HG02610 (cell line): ENCODE data around the gene CLHC1.
"Not testable (repeated sequence)": the region's sequence is repeated elsewhere in the genome, so short reads cannot be mapped to it uniquely, and the experiment has no call there.

Source experiments
- ATAC-seq: cut with Tn5 transposase; IDR thresholded peaks from one replicate; pipeline ENCODE4 v1.9.1; 2021; ENCODE audit warnings: mild to moderate bottlenecking, moderate library complexity; ENCODE audit not compliant: unreplicated experiment

The CLHC1 gene

DNA sequence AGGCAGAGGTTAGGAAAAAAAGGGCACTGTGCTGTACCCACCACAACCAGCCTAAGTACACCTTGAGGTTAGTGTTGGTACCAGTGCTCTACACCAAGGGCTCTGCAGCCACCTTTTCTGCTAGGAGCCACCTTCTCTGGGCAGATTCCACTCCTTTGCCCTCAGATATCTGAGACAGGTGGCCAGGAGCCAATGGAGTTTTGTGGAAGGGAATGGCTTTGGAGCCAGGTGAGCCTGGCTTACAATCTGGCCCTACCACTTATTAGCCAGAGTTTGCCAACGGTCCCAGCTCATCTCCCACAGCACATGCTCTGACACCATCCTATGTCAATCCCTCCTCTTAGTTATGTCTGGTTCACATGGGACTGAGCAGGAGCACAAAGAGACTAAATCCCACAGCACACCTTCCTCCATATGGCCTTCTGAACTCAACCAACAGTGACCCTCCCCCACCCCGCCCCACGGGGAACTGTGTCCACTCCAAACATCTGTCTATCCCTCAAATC lies 77.5 kb downstream of the CLHC1 start:
- ATAC-seq: no peak

DNA sequence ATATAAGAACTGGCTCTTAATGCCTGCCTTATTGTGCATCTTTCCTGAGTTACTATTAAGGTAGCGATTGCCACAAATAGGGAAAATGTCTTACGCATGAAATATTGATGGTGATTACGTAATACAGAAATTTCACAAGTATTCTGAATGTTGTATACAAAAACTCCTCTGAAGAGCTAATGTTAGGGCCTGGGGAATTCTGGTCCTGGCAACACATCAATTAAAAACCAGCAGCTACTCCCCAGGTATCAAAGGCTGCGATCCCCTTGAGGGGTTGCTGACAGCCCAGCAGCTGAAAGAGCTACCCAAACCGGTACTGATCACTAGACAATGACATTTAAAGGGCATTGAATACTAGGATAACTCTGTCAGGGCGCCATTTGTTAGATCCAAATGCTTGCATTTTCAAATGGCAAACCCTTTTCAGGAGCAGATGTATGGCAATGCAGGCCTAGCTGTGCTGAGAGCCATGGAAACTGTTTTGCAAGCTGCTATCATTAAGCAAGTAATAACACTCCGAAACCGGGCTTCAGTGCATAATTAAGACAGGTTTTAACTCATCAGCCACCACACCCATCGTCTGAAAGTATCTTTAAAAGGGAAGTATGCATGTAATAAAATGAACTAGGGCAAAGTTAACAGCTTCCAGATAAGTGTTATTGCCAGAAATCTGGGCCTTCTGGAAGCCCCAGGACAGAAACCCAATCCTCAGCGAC lies 78.4 kb downstream of the CLHC1 start:
- no peak for ATAC-seq

DNA sequence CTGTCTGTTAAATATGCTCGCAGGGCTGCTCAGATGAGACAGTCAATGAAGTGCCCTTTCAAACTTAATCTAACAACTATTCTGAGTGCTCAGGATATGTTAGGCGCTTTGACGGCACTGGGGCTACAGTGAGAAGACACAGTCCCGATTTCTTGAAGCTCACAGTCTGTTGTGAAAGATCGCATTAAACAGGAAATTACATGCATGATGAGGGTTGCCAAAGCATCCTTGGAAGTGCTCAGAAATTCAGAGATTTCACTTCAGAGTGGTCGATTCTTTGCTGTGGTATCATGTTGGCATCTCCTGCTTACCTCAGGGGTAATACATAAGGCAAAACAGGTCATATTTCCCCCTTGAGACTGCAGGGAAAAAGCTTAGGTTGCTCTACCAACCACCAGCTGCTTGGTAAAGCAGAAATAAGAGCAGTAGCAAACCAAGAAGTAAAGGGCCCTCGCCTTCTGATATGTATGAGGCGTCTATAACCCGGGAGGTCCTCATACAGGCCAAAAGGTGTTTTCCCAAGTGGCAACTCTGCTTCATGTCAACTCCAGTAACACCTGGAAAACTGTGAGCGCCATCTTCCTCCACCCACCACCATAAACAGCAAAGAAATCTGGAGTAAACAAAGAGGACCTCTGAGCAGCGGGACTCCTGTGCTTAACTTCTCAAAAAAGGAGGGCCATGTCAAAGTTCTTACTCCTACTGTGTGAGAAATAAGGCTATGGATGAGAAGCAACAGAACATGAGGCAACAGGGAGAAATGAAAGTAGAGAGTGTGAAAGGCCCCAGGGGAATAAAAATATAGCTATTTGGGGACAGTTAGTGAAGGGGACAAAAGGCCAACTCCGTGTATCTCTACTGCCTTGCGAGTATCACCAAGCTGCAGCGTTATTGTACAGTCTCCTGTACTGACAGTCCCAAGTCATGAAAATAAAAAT lies 79.3 kb downstream of the CLHC1 start:
- no peak for ATAC-seq

DNA sequence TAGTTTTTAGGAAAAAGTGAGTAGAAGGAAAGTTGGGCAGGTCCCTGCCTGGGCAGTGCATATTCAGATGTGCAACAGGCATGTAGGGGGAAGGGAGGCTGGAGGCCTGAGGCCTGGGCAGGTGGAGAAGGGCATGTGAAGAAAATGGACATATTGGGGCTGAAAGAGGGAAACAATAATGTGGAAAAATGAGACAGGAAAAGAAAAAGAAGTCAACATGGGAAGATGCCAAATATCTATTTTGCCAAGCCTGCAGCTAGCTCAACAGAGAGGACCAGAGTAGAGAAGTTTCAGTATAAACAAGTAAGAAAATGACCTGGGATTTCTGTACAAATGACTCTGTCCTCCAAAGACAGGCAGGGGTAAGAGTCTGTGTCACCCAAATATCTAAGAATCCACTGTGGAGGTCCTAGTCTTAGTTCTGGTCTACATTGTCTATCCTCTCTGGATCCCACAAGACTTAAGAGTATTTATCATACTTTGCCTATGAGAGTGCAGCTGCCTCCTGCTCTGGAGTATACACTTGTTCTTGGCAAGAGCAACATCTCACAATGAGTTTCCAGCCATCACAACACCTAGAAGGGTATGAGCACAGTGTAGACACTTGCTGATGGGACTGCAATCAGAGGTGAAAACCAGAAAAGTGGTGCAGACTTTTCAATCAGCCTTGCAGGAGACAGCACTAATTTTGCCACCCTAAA lies 80.2 kb downstream of the CLHC1 start:
- ATAC-seq: no peak

DNA sequence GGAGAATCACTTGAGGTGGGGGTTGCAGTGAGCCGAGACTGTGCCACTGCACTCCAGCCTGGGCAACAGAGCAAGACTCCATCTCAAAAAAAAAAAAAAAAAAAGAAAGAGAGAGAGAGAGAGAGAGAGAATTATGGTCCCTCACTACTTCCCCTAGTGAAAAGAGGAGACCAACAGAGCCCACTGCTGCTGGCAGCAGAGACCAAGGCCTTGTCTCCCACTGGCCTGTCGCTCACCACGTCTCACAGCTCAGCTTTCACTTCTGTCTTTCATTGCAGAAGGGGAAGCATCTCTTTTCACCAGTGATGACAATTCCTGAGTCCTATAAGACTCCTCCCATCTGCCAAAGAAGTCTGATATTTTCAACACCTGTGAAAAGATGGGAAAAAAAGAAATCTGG lies 81.3 kb downstream of the CLHC1 start:
- ATAC-seq: peak; percentile 50

DNA sequence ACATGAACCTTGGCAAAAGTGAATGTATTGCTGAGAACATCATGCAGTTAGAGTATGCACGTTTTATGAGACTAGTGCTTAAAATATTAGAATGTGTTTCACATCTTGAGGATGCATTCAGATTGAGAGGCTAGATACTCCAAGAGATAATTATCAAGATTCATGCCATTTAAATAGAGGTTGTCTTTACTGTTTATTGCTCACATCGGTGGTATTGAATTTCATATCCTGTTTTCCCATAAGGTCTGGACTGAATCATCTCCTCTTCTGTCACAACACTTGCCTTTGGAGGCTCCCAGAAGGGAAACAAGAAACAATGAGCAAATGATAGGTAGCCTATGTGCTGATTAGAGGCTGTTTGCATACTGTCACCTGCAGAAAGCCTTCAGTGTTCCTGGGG lies 83.8 kb downstream of the CLHC1 start:
- ATAC-seq: no peak

DNA sequence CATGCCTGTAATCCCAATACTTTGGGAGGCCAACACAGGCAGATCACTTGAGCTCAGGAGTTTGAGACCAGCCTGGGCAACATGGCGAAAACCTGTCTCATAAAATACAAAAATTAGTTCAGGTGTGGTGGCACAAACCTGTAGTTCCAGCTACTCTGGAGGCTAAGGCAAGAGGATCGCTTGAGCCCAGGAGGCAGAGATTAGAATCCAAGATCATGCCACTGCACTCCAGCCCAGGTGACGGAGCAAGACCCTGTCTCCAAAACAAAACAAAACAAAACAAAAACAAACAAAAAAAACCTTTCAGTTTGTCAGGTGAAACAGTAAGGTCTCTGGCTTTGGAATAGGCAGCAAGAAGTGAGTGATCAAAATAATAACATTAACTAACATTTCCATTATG lies 84.6 kb downstream of the CLHC1 start:
- no peak for ATAC-seq

DNA sequence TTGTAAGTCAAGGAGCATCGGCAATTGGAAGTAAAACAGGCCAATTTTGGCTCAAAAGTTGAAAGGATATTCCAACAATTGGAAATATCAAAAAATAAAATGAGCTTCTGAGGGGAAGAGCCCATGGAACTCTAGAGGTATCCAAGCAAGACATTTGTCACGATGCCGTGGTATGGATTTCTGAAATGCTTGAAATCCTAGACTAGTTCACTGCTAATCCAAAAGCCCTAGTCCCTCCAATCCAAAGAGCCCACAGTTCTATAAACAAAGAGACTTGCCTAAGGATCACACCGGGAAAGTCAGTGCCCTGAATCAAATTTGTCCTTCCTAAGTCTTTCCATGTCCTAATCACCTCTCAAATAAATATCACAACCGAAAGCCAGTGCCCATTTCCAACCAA lies 85.1 kb downstream of the CLHC1 start:
- ATAC-seq: no peak

DNA sequence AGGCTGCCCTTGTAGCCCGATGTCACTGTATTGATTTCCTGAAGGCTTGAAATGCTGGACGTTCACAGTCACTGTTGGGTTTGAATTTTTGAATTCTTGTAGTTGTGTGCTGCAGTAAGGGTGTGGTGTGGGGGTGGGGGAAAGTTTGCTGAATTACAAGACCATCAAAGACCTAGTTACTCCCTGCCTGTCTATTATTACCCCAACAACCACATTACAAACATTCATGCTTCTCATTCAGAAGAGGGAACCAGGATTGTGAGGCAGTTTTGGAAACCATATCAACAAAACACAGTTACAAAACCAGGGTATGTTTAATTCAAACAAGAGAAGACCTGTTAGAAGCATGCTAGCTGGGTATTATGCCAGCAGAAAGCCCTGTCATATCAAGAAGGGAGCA lies 85.8 kb downstream of the CLHC1 start:
- no peak for ATAC-seq

DNA sequence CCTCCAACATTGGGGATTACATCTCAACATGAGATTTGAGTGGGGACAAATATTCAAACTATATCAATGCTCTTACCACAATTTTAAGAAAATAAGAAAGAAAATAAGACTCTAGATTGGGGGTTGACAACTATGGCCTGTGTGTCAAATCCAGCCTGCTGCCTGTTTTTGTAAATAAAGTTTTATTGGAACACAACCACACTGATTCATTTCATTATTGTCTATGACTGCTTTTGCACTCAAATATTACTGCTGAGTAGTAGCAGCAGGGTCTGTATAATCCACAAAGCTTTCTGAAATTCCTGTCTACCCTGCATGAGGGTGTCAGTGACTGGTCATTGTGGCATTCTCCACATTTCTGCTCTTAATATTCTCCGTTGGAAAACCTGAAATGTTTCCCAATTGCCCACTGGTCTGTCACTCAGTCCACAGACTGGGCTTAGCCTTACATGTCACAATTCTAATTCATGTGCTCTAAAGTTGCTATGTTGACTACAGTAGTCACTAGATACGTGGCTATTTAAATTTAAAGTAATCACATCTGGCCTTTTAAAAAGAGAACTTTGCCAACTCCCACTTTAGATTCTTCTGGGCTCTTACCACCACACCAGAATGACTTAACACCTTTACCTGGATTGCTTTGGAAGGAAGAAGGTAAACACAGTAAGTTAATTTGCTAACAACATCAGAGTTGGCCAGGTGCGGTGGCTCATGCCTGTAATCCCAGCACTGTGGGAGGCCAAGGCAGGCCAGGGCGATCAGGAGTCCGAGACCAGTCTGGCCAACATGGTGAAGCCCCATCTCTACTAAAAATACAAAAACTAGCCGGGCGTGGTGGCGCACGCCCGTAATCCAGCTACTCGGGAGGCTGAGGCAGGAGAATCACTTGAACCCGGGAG lies 86.9 kb downstream of the CLHC1 start:
- ATAC-seq: no peak

DNA sequence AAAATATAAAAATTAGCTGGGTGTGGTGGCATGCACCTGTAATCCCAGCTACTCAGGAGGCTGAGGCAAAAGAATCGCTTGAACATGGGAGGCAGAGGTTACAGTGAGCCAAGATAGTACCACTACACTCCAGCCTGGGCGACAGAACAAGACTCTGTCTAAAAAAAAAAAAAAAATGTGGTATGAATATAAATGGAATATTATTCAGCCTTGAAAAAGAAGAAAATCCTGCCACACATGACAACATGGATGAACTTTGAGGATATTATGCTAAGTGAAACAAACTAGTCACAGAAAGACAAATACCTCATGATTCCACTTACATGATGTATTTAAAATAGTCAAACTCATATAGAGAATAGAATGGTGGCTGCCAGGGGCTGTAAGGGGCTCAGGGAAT lies 88.4 kb downstream of the CLHC1 start:
- not testable (repeated sequence) for ATAC-seq

DNA sequence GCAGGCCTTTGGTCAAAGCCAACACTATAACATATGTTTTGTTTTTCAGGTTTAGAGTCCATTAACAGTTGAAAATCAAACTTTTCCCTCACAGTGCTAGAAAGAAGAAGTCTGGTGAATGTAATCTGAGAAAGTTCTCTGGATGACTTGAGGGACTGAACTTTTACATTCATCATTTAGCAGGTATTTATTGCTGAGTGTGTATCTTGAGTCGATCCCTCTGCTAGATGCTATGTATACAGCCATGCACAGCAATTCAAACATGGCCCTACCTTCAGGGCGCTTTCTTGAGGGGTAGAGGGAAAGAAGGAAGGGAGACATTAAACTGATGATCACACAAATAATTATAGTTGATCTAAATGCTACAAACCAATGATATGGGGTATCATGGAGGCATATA lies 89.6 kb downstream of the CLHC1 start:
- no peak for ATAC-seq

DNA sequence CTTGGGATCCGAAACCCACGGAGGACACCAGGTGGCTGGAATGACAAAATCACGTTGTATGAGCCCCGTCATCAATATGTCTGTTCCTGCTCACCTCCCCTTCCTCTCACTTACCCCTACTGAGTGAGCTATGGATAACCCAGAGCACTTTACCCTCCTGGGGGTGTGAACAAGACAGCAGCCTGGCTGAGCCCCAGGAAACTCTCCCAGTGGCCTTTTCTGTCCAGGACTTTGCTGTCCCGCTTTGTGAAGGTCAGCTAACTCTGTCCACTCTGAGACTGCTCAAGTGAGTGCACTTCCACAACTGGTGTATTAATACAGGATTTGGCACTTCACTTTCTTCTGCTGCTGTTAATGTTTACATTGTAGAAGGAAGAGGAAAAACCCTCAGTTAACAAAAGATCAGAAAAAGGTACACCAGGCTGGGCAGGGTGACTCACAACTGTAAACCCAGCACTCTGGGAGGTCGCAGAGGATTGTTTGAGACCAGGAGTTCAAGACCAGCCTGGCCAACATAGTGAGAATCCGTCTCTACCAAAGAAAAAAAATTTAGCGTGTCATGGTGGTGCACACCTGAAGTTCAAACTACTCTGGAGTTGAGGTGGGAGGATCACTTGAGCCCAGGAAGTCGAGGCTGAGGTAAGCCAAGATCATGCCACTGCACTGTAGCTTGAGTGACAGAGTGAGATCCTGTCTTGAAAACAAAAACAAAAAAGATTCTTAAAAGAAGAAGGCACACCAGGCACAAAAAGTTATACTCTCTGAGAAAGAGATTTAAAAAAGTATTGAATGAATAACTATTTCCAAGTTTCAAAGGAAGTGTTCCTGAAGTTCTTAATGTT lies 90.3 kb downstream of the CLHC1 start:
- no peak for ATAC-seq

DNA sequence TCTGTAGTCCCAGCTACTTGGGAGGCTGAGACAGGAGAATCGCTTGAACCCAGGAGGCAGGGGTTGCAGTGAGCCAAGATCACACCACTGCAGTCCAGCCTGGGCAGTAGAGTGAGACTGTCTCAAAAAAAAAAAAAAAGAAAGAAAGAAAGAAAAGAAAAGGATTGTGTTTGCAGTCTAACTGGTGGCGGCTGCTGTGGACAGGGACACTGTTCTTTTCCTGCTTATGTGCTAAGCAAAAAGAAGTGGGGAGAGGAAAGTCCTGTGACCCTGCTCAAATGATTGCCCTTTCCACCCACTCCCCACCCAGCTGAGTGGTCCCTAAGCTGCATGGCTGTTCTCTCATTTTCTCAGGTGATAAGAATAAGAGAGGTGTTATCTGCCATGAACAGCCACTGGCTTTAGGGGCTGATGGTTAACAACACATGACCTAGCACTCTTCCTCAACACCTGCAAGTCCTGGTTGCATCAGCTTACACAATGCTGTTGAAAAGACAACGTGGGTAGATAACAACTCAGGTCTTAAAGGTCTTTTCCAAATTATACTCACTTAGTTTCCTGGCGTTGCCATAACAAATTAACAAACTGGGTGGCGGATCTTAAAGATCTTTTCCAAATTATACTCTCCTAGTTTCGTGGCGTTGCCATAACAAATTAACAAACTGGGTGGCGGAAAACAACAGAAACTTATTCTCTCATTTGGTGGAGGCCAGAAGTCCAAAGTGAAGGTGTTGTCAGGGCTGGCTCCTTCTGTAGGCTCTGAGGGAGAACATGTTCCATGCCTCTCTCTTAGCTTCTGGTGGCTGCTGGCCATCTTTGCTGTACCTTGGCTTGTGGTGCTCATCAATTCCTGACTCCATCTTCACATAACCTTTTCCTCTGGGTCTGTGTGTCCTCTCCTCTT lies 91.5 kb downstream of the CLHC1 start:
- no peak for ATAC-seq

DNA sequence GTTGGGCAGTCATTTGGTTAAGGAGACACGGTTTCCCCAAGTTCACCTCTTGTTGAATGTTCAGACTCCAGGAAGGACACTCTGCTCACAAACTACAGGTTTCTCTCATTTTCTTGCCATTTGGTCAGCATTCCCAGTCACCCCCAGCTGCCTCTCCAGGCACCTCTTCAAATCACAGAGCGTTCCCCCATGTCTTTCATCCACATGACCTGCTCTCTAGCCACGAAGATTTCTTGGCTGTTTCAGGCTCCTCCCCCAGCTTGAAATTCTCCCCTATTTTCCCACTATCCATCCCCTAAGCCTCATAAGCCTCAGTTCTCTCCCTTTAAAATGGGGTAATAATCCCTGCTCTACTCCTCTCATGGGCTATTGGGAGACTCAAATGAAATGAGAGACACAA lies 92.8 kb downstream of the CLHC1 start:
- no peak for ATAC-seq

DNA sequence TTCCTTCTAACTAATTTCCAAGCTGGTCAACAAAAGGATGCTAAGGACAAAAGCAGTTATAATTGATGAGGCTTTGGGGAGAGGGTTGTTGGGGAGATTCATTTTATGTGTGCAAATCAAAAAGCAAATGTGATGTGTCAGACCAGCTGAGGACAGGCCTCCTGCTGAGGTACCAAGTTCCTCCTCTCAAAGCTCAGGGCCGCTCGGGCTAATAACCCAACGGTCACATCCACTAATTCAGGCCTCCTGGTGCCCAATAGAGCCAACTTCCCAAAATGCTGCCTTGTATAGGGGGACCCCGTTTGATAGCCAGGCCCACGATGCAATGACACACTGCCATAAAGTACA lies 93.2 kb downstream of the CLHC1 start:
- no peak for ATAC-seq

DNA sequence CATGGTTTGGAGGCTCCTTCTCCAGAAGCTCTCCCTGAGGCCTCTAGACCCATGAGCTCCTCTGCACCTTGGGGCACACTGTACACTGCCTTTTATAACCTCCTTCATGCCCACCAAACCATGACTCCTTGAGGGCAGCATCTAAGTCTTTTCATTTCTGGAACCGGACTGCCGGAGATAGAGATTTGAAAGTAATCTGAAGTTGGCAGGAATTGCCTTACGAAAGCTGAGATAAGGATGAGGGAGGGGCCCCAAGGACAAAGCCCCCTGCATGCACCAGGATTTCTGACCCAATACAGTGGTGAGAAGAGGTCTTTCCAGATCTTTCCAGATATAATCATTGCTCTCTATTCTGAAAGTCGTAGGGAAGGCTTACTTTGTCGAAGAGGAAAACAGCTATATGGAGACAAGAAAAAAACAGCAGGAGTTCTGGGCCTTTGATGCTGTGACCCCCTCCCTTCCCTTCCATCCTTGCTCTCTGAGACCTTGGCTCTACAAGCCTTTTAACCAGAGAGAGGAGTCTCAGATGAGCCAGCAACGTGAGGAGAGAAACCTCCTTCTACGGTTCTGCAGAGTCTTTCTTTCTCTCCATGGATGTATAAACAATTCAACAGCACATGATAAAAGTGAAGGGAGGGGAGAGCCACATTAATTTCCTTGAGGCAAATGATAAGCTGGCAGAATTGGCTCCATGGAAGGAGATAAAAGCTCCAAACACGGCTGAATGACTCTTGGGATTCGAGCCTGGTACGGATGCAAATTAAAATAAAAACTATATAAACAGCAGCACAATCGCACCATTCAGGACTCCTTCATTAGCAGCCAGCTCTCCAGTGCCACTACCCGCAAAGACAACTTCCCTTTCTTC lies 93.8 kb downstream of the CLHC1 start:
- no peak for ATAC-seq
